Fibroblast of the conjunctiva (primary cell): Measurements from ENCODE around the gene PNRC1.
"Not testable (repeated sequence)": the region's sequence is repeated elsewhere in the genome, so short reads cannot be mapped to it uniquely, and the experiment has no call there.

Experiments used
- DNase-seq: peaks from one replicate; pipeline ENCODE4 v3.0.0-alpha.2; 2010; ENCODE audit warnings: low read depth

Gene PNRC1

DNA sequence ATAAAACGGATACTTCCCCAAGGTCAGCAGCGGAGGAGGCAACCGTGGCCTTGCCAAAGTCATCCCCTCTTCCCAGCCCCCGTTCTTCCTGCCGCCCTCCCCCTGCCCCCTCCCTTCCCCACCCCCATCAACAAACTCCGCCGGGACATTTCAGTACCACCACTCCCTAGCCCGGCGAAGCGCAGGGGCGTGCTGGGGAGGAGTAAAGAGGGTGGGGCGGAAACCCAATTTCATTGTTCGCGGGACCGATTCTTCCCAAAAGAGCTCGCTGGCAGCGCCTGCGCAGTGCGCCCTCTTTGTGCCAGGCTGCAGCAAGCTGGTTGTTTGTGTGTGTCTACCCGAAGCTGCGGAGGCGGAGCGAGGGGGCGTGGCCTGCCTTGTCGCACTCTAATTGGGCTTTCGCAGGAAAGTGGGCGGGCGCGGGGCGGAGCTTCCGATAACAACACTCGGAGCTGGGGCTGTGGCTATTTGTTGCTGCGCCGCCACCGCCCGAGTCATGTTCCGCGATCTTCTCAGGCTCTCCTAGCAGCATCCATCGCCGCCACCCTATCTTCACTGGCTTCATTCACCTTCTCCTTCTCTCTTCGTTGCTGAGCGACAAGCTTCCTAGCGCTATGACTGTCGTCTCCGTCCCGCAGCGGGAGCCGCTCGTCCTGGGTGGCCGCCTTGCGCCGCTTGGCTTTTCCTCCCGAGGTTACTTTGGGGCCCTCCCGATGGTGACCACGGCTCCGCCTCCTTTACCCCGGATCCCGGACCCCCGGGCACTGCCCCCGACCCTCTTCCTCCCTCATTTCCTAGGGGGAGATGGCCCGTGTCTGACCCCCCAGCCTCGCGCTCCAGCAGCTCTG lies at the start of gene PNRC1:
Gene PNRC1 (plus strand): TSS at position 471 of the 848 bp plus-strand sequence. CDS start 144 bp downstream, at position 615.
- DNase-seq, result peak; percentile 100

GRCh38 chr6:89032599-89032998 lies 48.0 kb upstream of the PNRC1 start:
- DNase-seq, result no peak

GRCh38 chr6:89033461-89033860 lies 47.1 kb upstream of the PNRC1 start:
- no peak for DNase-seq

GRCh38 chr6:89034116-89034515 lies 46.4 kb upstream of the PNRC1 start:
- DNase-seq, result not testable (repeated sequence)

- DNase-seq, result peak; percentile 93
Measured at GRCh38 chr6:89034586-89035251, 45.8 kb upstream of the PNRC1 start.

GRCh38 chr6:89035252-89036101 lies 45.1 kb upstream of the PNRC1 start:
- peak; percentile 97 for DNase-seq

GRCh38 chr6:89037141-89037900 lies 43.2 kb upstream of the PNRC1 start:
- DNase-seq, result no peak

DNA sequence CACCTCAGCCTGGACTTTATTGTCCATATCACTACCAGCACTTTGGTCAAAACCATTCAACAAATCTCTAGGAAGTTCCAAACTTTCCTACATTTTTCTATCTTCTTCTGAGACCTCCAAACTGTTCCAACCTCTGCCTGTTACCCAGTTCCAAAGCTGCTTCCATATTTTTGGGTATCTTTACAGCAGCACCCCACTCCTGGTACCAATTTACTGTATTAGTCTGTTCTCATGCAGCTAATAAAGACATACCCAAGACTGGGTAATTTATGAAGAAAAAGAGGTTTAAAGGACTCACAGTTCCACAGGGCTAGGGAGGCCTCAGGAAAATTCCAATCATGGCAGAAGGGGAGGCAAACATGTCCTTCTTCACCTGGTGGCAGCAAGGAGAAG lies 42.7 kb upstream of the PNRC1 start:
- not testable (repeated sequence) for DNase-seq

DNA sequence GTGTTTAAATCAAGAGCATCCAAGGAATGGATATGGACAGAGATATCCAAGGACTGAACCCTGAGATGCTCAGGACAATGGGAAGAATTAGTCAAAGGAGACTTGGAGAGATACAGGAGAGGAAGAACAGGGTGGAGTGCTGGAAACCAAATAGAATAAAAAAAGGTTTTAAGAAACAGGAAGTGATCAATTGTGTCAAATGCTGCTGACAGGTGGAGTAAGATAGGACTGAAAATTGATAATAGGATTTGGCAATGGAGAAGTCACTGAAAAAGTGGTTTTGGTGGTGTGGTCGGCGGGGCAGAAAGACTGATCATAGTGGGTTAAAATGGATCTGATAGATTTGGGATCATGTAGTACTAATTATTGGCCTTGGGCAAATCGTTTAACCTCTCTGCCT lies 37.9 kb upstream of the PNRC1 start:
- no peak for DNase-seq

- no peak for DNase-seq
Measured at GRCh38 chr6:89044328-89045010, 36.1 kb upstream of the PNRC1 start.

GRCh38 chr6:89045011-89045387 lies 35.6 kb upstream of the PNRC1 start:
- DNase-seq, result no peak

- DNase-seq, result no peak
Measured at GRCh38 chr6:89045576-89045975, 35.0 kb upstream of the PNRC1 start.

DNA sequence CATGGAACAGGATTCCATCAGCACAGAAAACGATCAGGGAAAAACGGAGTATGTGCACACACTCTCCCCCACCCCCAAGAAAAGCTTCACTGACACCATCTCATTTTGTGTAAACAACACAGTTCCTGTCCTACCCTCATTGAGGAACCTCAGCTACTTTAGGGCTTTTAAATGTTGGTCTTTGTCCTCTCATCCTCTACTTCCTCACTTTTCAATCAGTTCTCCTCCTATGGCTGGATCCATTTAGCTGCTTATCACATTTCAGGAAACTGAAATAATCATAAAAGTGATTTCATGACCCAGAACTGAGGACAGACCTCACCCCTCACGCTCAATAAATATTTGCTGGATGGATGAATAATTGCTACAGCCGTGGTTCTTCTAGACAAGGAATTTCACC lies 33.1 kb upstream of the PNRC1 start:
- DNase-seq, result no peak

GRCh38 chr6:89048288-89048923 lies 32.1 kb upstream of the PNRC1 start:
- DNase-seq, result no peak

GRCh38 chr6:89048985-89049384 lies 31.6 kb upstream of the PNRC1 start:
- DNase-seq, result peak; percentile 60

DNA sequence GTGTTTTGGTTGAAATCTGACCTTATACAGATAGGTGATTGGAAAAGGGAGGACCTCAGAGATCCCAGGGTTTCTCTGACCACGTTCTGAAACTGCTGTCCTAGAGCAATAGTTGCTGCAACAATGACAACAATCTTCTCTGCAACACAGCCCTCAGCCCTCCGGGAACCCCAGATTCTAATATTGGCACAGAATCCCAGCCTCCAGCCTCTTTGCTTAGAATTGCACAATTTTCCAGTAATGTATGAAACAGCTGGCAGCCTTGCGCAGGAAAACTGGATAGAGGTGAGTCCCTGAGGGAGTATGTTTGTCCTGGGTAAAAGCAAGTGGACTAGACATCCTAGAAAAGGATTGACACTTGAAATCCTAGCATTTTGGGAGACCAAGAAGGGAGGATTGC lies 30.4 kb upstream of the PNRC1 start:
- peak; percentile 75 for DNase-seq

GRCh38 chr6:89050697-89051096 lies 29.9 kb upstream of the PNRC1 start:
- DNase-seq, result no peak

GRCh38 chr6:89051676-89052075 lies 28.9 kb upstream of the PNRC1 start:
- DNase-seq, result no peak

DNA sequence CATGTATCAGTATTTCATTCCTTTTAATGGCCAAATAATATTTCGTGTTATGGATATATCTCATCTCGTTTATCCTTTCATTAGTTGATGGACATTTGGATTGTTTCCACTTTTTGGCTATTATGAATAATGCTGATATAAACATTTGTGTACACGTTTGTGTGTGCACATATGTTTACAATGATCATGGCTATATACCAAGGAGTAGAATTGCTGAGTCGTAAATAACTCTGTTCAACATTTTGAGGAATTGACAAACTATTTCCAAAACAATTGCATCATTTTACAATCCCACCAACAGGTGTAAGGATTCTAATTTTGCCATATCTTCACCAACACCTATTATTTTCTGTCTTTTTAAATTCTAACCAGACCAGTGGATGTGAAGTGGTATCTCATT lies 26.3 kb upstream of the PNRC1 start:
- no peak for DNase-seq

- no peak for DNase-seq
Measured at GRCh38 chr6:89057759-89058158, 22.8 kb upstream of the PNRC1 start.

GRCh38 chr6:89058627-89059026 lies 21.9 kb upstream of the PNRC1 start:
- DNase-seq, result no peak
